Natural killer cell (primary cell): ENCODE data around the gene YWHAH. TPM values are rescaled to one million over a fixed set of nuclear protein-coding genes. Genes with fewer than 3 reads are reported as not detected.

Experiments
- ATAC-seq, 3 donors: fragments of 150-1000 bp in 2 of 3; fragments of 200-7000 bp in 1 of 3; cut with Tn5 transposase; 1 replicate in 1 of 3; 2 replicates in 2 of 3; pipeline ENCODE4 v1.10.0; 2021; ENCODE audit warnings: mild to moderate bottlenecking in 2 of 3, moderate library complexity in 2 of 3
- DNase-seq, 2 donors: peaks; one replicate each; pipeline versions ENCODE4 v3.0.0 to v3.0.0-alpha.2; 2013 to 2021; ENCODE audit warnings: mixed read lengths in 1 of 2
- H3K27ac ChIP-seq: one replicate; pipeline ENCODE4 v1.5.1; 2013; ENCODE audit warnings: mild to moderate bottlenecking, low read length
- H3K27me3 ChIP-seq: one replicate; pipeline ENCODE4 v1.6.1; 2013; ENCODE audit warnings: low read length; ENCODE audit not compliant: control insufficient read depth, insufficient read depth
- H3K36me3 ChIP-seq: one replicate; pipeline ENCODE4 v1.6.1; 2013; ENCODE audit warnings: low read length; ENCODE audit not compliant: control insufficient read depth, insufficient read depth
- H3K4me1 ChIP-seq: one replicate; pipeline ENCODE4 v1.6.1; 2013; ENCODE audit warnings: low read length; ENCODE audit not compliant: control insufficient read depth, insufficient read depth
- H3K4me3 ChIP-seq: one replicate; pipeline ENCODE4 v1.5.1; 2013; ENCODE audit warnings: low read length
- H3K9me3 ChIP-seq: one replicate; pipeline ENCODE4 v1.6.1; 2013; ENCODE audit warnings: low read length; ENCODE audit not compliant: control insufficient read depth, insufficient read depth
- H3K27ac Mint-ChIP-seq, 2 donors: one replicate each; pipeline ENCODE4 v1.8.0; 2022; ENCODE audit warnings: mild to moderate bottlenecking in 2 of 2, mixed read lengths in 2 of 2, moderate library complexity in 1 of 2
- H3K27me3 Mint-ChIP-seq, 2 donors: one replicate each; pipeline ENCODE4 v1.8.0; 2022; ENCODE audit warnings: low read depth in 2 of 2, mixed read lengths in 2 of 2
- H3K36me3 Mint-ChIP-seq: one replicate; pipeline ENCODE4 v1.8.0; 2022; ENCODE audit warnings: mixed read lengths
- H3K4me1 Mint-ChIP-seq, 2 donors: one replicate each; pipeline ENCODE4 v1.8.0; 2022; ENCODE audit warnings: mixed read lengths in 2 of 2
- H3K4me3 Mint-ChIP-seq: one replicate; pipeline ENCODE4 v1.8.0; 2022; ENCODE audit warnings: mild to moderate bottlenecking, moderate library complexity, mixed read lengths
- H3K9me3 Mint-ChIP-seq, 2 donors: one replicate each; pipeline ENCODE4 v1.8.0; 2022; ENCODE audit warnings: mixed read lengths in 2 of 2
- CTCF ChIP-seq: fragments of 200-600 bp; IDR thresholded peaks from one replicate; pipeline ENCODE4 v1.8.0; 2022; ENCODE audit warnings: antibody characterized with exemption
- WGBS: methylation state at CpG from one replicate; pipeline ENCODE4 v1.1.7; 2013; ENCODE audit warnings: missing lambda C conversion rate; ENCODE audit not compliant: insufficient coverage; 5-methylcytosine and 5-hydroxymethylcytosine counted together
- intact Hi-C: fragments of 100-400 bp; cut with micrococcal nuclease; formaldehyde crosslinking; loops from one replicate; pipeline ENCODE4 v1.14.2; 2022
- total RNA-seq, 4 donors: library from RNA; stranded (reverse); fragments of 120-200 nt in 1 of 4; gene quantifications; one replicate each; pipeline versions ENCODE4 v1.2.3 to v1.2.4, GENCODE V29; 2013 to 2022

The YWHAH gene
- total RNA-seq, 3 donors from 2014 or later (not counting 1 experiment from before 2014, with no cell fraction given) = 29.6 to 35.0 (median 32.8) TPM

GRCh38 chr22:31933816-31934482, 10.4 kb upstream of the YWHAH start:
- no peak overlapping the region for H3K4me3 Mint-ChIP-seq
- no peaks in the 10 kb centered on the region for H3K36me3 Mint-ChIP-seq
- H3K27ac Mint-ChIP-seq = no peak overlapping the region
- no peaks in the 10 kb centered on the region for H3K9me3 Mint-ChIP-seq
- Histone ChIP-seq H3K4me1 (no peaks in the 10 kb centered on the region), H3K4me3 (no peak overlapping the region), H3K27me3 (no peaks in the 10 kb centered on the region), H3K36me3 (no peaks in the 10 kb centered on the region), H3K27ac (no peak overlapping the region), H3K9me3 (no peaks in the 10 kb centered on the region)
- intact Hi-C loops = no loop called here
- DNase-seq (no peak), ATAC-seq (no peak)
- 94% methylated on average over 17 of the region's 17 CpGs for WGBS
- peaks cover 1 to 5% of the 10 kb centered on the region in 2 donors for H3K27me3 Mint-ChIP-seq
- no peaks in the 10 kb centered on the region for H3K4me1 Mint-ChIP-seq
- TF ChIP-seq CTCF = no peak

- no peak for TF ChIP-seq CTCF
- H3K9me3 ChIP-seq = no peaks in the 10 kb centered on the region
- Mint-ChIP-seq H3K9me3 (no peaks in the 10 kb centered on the region), H3K36me3 (no peaks in the 10 kb centered on the region), H3K27ac (no peak overlapping the region), H3K4me1 (no peaks in the 10 kb centered on the region), H3K4me3 (no peak overlapping the region), H3K27me3 (no peaks in the 10 kb centered on the region)
- no peaks in the 10 kb centered on the region for H3K36me3 ChIP-seq
- no peaks in the 10 kb centered on the region for H3K27me3 ChIP-seq
- ATAC-seq (no peak), DNase-seq (no peak)
- intact Hi-C loops = no loop called here
- H3K4me1 ChIP-seq = no peaks in the 10 kb centered on the region
- 74% methylated on average over 4 of the region's 4 CpGs for WGBS
- no peak overlapping the region for H3K4me3 ChIP-seq
- H3K27ac ChIP-seq = no peak overlapping the region
Measured at GRCh38 chr22:31935961-31936635, 8.2 kb upstream of the YWHAH start.

GRCh38 chr22:31937341-31937740, 7.0 kb upstream of the YWHAH start:
- Mint-ChIP-seq H3K27ac (no peak overlapping the region), H3K9me3 (no peaks in the 10 kb centered on the region), H3K4me1 (no peaks in the 10 kb centered on the region), H3K27me3 (no peaks in the 10 kb centered on the region), H3K4me3 (no peak overlapping the region), H3K36me3 (no peaks in the 10 kb centered on the region)
- Histone ChIP-seq H3K27ac (no peak overlapping the region), H3K9me3 (no peaks in the 10 kb centered on the region), H3K27me3 (no peaks in the 10 kb centered on the region), H3K36me3 (no peaks in the 10 kb centered on the region), H3K4me1 (no peaks in the 10 kb centered on the region), H3K4me3 (no peak overlapping the region)
- TF ChIP-seq CTCF = no peak
- no peak for ATAC-seq
- WGBS = 77% methylated on average over 3 of the region's 3 CpGs
- intact Hi-C loops = no loop called here
- no peak for DNase-seq
